ENCODE measurements around the gene PTTG1IP2. TPM values are rescaled to one million over a fixed set of nuclear protein-coding genes. Genes with fewer than 3 reads are reported as not detected.

PTTG1IP2 gene
- total RNA-seq, 2 donors from 2014 or later, result not detected

DNA sequence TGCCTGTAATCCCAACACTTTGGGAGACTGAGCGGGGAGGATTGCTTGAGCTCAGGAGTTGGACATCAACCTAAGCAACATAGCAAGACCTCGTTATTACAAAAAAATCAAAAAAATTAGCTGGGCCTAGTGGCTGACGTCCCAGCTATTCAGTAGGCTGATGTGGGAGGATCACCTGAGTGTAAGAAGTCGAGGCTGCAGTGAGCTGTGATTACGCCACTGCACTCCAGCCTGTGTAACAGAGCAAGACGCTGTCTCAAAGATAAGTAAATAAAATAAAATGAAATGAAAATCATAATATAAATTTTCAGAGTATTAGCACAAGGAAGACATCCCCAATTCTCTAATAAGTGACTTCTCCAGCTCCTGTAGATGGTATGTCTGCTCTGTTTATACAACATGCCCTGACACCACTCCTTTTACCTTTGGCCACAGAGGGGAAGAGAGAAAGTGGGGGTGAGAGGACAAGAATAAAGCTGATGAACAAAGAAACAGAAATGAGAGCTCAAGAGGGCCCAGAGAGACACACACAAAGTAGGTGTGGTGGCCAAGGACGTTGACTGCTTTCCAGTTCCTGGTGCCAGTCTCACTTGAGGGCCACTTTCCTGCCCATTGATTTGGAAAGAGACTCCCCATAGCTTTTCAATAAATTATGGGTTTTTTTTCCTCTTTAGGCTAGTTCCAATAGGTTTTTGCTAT, 62.9 kb downstream of the PTTG1IP2 start:
- ATAC-seq, result no peak
- intact Hi-C loops (cut with DNase I, micrococcal nuclease), result no loop called here

DNA sequence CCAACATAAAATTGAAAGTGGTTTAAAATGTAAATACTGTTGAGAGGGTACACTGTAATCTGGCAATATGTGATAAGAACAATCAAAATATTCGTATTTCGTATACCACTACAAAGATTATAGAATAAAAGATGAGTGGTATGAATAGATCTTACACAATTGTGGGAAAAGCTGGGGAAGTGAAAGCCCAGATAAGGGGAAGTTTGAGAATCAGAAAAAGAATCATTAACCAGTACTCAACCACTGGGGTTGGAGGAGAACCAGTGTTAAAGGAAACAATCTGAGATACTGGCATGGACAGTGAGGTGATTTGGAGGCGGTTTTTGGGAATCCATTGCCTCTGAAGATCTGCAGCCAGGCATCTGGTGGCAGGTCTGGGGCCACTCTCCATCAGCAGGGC, 67.0 kb downstream of the PTTG1IP2 start:
- intact Hi-C loops (cut with DNase I, micrococcal nuclease), result no loop called here
- DNase-seq (no peak), ATAC-seq (no peak)

More for the DNA sequence above, 62.9 kb downstream of the PTTG1IP2 start:
- no peak for DNase-seq

DNA sequence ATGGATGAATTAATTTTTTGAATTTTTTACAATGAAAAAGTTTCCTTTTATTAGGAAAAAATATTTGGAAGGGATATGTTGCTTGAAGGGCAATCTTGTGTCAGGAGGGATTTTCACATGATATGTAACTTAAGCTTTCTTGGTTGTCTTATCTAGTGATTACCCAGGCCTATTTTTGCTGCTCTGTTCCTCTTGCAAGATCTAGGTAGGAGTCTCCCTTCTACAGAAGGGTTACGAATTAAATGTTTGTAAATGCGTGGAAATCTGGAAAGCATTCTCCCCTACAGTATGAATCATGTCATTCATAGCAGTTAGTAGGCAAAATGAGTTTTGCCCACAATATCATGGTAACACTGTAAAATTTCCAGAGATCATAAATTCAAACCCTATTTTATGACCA, 69.0 kb downstream of the PTTG1IP2 start:
- ATAC-seq (no peak), DNase-seq (no peak)
- intact Hi-C loops (cut with DNase I, micrococcal nuclease), result no loop called here

DNA sequence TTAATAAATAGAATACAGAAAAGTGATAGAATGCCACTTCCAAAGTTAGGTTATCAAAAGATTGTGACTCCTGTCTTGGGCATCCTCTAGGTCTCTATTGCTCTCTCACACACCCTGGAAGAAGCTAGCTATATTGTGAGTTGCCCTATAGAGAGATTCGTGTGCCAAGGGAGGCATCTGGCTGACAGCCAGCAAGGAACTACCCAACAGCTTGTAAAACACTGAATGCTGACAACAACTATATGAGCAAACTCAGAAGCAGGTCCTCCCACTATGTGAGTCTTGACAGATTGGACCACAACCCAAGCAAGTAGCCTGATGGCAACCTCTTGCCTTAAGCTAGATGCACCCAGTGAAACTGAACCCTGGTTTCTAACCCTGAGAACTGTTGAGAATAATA, 71.0 kb downstream of the PTTG1IP2 start:
- DNase-seq, result peak; percentile 26 to 62
- intact Hi-C loops (cut with DNase I, micrococcal nuclease), result no loop called here
- peak; percentile 87 for ATAC-seq

DNA sequence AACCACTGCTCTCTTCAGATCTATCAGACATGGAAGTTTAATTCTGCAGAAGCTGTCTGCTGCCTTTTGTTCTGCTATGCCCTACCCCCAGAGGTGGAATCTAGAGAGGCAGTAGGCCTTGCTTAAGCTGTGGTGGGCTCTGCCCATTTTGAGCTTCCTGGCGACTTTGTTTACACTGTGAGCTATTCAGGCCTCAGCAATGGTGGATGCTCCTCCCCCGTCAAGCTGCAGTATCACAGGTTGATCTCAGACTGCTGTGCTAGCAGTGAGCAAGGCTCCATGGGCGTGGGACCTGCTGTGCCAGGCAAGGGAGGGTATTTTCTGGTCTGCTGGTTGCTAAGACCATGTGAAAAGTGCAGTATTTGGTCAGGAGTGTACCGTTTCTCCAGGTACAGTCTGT, 81.6 kb downstream of the PTTG1IP2 start:
- DNase-seq, result no peak
- ATAC-seq, result no peak
- intact Hi-C loops (cut with DNase I, micrococcal nuclease), result no loop called here

DNA sequence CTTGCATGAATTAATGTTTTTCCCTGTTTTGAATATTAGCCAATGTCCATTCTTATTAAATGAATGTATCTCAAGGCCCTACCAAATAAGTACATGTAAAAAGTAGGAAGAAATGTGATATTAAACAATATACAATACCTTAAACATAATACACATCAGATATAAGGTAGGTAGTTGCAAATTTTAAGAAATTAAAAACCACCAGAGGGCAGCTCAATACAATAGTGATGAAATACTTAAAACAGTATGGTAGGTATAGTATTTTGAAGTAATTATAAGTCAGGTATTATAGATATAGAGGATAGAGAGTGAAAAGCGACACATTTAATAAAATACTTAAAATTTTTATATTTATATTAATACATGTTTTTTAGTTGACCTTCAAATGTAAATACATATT, 83.1 kb downstream of the PTTG1IP2 start:
- DNase-seq (no peak), ATAC-seq (no peak)
- intact Hi-C loops (cut with DNase I, micrococcal nuclease), result no loop called here

DNA sequence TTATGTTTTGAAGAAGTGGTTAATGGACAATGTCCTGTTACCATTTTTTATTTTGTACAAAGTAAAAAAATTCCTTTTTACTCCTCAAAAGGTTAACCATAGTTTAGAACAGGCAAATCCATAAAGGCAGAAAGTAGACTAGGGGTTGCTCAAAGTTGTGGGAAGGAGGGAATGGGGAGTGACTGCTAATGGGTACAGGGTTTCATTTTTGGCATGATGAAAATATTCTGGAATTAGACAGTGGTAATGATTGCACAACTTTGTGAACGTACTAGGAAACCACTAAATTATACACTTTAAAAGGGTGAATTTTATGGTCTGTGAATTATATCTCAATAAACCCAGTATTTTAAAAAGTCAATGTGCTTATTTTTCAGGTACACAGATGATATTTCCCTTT, 91.3 kb downstream of the PTTG1IP2 start:
- DNase-seq (no peak), ATAC-seq (no peak)

More for the DNA sequence above, 91.3 kb downstream of the PTTG1IP2 start:
- intact Hi-C loops (cut with DNase I, micrococcal nuclease), result no loop called here

Other genes with a start within 250 kb of the PTTG1IP2 start
- gene CFAP69, start 224.5 kb upstream of the PTTG1IP2 start, total RNA-seq, result 1 to 10 TPM; 3.5 to 5.9 TPM
- gene FAM237B, start 148.3 kb upstream of the PTTG1IP2 start, total RNA-seq, result not detected
- gene GTPBP10, start 122.9 kb upstream of the PTTG1IP2 start, total RNA-seq, result 10 to 100 TPM; 16.2 to 21.2 TPM
- gene CLDN12, start 66.2 kb upstream of the PTTG1IP2 start, total RNA-seq, result 10 to 100 TPM; 68.2 to 71.1 TPM
- 1 to 10 TPM; 5.1 to 5.5 TPM for gene CDK14, start 126.7 kb downstream of the PTTG1IP2 start, total RNA-seq

Measured in left colon (tissue), 2 donors.